ENCODE data around the gene CXCR3.
A peak's percentile ranks its signal among the peaks of the same experiment; 100 is the strongest.
"Not testable (repeated sequence)": the region's sequence is repeated elsewhere in the genome, so short reads cannot be mapped to it uniquely, and the experiment has no call there.

The CXCR3 gene

DNA sequence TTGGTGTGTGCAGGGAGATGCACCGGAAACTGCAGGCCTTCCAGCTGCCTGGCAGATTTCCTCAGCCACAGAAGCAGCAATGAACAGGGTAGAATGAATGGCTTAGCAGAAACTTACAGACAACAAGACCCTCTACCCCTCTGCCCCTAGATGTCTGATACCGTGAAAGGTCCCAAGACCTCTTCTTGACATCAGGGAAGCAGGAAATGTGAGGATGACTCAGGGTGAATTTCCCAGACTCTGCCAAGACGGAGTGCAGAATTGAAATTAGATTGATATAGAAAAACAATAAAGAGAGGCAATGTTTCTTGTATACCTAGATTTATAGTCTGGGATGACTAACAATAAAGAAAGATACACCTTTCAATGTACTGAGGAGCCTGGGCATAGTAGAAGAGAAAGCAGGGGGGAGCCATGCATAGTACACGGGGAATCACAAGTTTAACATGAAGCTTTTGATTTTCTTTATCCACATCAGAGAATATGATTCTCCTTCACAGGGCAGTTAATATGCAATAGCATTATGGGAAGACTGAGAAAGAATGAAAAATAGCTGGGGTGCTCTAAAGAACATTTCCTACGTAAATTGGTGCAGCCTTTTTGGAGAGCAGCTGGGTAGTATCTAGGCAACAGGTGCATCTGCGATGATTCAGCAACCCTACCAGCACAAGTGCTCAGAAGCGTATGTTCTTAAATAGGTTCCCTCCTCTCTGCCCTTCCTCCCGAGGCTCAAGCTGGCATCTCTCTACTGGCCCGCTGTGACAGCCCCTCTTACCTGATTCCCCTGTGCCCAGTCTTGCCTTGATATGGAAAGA, 18.3 kb upstream of the CXCR3 start:
- no peak for DNase-seq (ENCODE audit: low read depth)

DNA sequence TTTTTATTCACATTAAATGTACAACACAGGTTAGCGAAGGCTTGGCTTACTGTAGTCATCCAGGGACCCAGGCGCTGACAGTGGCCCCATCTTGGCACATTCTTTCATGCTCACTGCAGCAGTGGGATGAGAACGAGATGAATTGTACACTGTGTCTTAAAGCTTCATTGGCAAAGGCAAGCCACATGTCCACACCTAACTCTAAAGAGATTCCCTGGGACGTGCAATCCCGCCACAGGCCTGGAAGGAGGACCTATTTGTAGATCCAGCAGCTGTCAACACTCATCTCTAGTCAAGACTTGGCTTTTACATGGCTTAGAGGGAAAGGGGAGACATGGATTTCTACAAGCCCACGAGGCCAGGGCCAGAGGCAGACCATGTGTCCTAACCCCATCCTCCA, 16.1 kb upstream of the CXCR3 start:
- DNase-seq (ENCODE audit: low read depth): no peak

DNA sequence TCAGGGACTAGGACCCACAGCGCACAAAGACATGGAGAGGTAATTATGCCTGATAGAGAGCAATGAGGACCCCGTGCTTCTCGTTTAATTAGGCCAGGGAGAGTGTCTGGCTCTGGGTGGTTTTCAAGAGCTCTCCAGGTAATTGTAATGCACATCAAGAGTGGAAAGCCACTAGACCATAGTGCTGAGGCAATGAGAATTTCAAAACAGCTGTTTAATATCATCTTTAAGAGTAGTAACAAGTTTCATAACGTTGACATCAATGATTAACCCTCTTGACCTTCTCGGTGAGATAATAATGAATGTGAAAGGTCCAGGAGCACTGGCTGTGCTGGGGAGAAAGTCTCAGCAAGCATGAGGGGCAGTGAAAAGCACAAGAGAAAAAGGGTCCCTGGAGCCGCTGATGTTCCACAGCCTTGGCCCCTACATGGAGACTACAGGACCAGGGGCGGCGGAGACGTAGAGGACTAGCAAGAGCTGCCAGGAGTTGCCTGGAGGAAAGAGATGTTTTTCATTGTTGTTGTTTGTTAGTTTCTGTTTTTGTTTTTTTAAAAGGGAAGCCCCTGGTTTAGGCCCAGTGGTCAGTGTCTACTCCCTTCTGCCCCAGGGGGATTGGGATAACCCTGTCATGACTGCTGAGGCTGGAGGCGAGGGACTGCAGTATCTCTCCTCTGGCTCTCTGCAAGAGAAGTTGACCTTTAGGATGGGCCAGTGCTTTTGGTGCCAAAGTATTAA, 14.8 kb upstream of the CXCR3 start:
- no peak for DNase-seq (ENCODE audit: low read depth)

DNA sequence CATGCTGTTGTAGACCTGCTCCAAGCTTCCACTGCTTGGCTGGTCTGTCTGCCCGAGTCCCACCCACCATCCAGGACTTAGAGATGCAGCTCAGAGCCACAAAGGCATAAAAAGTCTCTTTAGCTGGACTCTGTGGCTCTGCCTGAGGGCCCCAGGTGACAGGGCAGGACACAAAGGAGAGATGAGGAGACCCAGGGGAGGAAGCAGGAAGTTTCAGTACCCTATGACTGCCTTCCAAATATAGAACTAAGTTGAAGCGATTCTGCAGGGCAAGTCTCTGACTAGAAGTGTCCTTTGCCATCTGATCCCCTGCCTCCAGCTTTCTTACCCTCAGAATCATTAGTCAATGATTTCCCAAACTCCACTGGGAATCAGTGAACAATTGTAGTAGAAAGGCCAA, 11.2 kb upstream of the CXCR3 start:
- DNase-seq (ENCODE audit: low read depth): no peak

DNA sequence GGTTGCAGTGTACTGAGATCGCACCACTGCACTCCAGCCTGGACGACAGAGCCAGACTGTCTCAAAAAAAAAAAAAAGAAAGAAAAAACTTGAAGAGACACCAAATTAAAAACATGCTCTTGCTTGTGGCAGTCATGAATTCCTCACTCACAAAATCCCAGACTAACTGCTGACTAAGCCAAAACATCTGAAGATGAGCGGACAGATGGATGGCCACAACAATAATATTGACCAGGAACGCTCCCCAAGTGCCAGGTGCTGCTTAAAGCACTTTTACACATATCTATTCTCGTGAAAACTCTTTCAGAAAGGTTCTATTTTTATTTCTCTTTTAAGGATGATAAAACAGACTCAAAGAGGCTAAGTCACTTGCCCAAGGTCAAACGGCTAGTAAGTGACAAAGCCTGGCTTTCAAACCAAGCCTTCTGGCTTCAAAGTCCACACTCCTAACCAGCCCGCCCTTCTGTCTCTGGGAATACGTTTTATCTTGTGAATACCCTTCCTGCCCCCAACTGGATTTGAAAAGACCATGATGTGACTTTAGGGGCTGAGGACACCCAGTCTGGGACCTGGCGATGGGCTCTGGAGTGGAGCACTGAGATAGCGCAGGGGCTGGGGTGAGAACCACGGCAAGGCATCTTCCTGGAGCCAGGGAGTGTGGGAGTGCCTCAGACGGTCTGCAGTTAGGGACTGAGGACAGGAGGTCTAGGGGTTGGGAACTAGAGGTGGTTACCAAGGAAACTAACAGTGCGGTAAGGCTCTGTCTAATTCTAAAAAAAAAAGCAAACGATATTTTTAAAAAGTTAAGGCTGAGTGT, 9.5 kb upstream of the CXCR3 start:
- DNase-seq (ENCODE audit: low read depth): no peak

DNA sequence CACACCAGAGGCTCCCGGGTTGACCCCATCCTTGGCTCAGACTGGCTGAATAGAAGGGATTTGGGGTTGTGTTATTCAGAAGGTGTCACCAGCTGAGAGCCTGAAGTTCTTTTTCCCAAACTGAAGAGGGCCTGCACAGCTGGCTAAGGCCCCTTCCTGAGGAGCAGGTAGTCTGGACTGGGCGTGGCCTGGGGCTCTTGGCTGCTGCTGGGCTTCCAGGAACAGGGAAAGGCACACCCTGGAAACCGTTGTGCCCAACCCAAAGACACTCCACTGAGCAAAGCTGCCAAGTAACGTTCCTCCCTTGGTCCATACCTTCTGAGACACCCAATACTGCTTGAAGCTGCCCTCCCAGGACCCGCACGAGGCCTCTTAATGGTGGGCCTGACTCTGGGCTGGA, 8.3 kb upstream of the CXCR3 start:
- no peak for DNase-seq (ENCODE audit: low read depth)

DNA sequence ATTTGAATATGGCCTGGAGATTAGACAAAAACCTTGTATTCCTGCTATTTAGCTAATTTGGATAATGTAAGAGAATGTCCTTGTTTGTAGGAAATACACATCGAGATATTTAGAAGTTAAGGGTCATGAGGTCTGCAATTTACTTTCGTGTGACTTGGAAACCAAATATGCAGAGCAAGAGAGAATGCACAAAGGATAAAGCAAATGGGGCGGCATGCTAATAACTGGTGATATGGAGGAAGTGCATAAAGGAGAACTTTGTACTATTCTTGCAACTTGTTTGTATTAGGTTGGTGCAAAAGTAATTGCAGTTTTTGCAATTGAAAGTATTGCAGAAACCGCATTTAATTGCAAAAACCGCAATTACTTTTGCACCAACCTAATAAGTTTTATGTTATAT, 7.2 kb upstream of the CXCR3 start:
- no peak for DNase-seq (ENCODE audit: low read depth)

DNA sequence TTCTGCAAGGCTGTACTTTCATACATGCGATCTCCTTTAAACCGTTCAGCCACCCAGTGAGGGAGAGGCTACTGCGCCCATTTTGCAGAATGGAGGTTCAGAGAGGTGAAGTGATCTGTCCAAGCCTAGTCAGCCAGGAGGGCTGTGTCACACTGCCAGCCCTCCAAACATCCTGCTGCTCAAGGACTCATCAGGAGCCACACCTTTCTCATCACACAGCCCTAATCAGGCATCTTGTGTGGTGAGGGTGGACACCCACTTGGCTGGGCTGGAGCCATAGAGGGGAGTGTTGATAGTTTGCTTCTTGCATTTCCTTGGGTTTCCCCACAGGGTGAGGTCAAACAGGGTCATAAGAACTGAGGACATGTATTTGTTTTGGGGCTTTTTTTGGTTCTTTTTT, 5.4 kb upstream of the CXCR3 start:
- no peak for DNase-seq (ENCODE audit: low read depth)

DNA sequence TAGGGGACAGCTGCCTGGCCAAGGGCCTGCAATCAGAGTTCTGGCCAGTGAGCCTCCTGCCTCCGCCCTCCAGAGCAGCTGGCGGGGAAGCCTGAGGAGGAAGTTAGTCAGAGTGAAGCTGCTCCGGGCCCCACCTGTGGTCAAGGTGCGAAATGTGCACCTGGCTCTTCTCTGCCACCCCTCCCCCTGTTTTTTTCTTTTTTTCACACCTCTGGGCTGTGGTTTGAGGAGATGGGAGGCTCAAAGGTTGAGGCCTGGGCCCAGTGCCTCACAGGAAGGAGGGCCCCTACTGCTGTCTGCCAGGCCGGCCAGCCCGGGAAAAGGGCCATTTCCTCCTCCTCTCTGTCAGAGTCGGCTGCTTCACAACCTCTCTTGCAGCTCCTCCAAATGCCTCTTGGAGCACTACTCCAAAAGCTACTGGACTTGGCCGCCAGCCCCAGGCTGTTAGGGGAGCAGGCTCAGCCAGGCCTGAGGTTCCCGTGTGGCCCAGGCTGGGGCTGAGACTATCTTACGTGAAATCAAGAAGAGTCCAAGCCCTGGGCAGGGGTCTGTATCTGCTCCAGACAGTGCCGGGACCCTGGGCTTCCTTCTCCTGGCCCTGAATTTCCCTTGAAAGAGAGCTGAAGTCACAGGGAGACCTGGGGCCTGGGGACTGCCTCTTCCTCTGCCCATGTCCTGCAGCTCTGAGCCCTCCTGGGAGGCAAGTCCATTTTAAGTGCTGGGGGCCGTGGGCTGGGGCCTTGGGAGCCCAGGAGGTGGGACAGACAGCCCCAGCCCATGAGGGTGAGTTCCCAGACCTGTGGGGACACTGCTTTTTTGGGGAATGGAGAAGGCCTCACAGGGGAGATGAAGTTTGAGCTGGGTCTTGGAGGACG, 4.5 kb upstream of the CXCR3 start:
- peak; percentile 42 for DNase-seq (ENCODE audit: low read depth)

DNA sequence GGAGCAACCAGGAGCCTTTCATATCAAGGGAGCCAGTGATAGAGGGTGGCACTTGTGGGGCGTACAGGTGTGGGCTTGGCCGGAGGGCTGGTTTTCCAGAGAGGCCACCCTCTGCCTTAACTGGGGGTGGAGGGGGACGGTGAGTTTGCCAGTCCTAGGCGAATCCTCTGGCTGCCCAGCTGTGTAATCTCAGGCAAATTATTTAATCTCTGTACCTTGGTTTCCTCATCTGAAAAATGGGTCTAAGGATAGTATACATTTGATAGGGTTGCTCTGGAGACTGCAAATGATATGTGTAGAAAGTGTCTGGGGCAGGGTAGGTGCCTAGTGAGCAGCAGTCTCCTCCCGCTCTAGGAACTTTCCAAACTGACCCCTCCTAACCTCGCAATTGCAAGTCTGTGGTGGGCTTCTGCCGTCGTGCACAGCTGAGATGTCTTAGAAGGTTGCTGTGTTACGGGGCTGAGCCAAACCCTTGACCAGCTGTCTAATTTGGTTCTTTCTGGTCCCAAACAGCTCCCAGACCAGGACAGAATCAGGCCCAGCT, 3.8 kb upstream of the CXCR3 start:
- no peak for DNase-seq (ENCODE audit: low read depth)

DNA sequence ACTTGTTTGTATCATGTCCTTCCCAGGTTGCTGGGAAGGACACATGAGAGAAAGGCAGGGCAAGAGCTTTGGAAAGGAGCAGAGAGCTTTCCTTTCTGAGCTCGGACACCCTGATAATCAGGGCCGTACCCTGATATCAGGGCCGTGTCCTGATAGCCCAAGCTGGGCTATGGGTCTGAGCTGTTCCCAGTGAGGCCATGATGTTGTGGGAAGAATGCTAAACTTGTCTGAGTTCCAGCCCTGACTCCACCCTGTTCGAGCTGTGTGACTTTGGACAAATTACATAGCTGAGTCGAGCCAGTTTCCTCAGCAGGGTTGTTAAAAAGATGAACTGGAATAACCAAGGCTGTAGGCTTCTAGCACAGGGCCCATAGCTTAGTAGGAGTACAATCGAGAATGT, 3.3 kb upstream of the CXCR3 start:
- no peak for DNase-seq (ENCODE audit: low read depth)

DNA sequence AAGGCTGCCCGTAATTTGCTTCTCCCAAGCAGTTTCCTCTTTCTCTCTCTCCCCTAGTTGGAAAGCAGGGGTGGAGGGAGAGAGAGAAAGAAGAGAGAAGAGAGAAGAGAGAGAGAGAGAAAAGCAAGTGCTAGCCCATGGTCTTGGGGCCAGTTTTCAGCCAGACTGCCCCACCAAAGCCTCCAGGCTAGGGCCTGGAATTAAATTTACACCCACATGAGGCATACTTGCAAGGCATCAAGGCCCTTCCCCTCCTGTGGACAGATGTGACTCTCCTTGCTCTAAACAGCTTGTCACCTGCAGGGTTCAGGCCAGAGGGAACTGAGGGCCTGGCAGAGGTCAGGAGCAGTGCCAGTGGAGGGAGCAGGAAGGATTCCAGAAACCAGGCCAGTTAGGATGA, 1.7 kb upstream of the CXCR3 start:
- DNase-seq (ENCODE audit: low read depth): no peak

DNA sequence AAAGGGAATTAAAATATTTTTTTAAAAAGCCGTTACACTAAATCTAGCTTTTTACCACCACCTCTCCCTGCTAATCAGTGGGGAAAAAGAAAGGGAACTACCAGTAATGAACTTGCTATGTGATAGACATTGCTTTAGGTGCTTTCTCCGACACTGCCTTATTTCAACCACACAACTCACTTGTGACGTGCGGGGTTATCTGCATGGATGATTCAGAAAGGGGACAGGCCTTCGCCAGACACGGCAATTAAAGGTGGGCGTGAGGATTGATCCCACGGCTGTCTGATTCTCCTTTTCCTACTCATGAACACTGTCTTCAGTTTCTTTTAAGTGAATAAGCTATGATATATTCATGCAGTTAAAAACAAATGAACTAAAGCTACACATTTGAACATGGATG, 882 bp upstream of the CXCR3 start:
- DNase-seq (ENCODE audit: low read depth): no peak

DNA sequence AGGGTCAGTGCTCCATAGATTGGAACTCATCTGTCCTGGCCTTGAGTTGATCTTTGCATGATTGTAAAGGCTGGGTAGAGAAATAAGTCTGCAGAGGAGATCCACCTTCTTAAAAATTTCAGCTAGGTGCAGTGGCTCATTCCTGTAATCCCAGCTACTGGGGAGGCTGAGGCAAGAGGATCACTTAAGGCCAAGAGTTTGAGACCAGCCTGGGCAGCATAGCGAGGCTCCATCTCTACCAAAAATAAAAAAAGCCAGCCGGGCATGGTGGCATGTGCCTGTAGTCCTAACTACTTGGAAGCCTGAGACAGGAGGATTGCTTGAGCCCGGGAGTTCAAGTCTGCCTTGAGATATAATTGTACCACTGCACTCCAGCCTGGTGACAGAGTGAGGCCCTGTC, 476 bp upstream of the CXCR3 start:
- no peak for DNase-seq (ENCODE audit: low read depth)

DNA sequence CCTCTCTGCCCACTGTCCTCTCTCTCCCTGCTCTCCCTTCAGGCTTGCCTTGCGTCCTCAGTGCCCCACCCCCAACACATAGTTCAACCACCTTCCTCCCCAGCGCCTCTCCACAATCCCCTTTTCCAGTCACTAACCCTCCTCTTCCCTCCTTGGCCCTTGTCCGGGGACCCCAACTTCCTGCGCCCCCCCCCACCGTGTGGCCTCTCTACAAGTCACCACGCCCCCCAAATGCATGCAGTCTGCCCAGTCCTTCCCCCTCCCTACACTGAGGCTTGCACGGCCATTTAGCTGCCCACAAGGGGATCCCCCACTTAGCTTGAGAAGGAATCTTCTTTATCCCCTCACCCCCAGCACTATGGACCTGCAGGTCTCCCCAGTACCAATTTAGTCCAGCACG, 569 bp downstream of the CXCR3 start:
- no peak for DNase-seq (ENCODE audit: low read depth)

DNA sequence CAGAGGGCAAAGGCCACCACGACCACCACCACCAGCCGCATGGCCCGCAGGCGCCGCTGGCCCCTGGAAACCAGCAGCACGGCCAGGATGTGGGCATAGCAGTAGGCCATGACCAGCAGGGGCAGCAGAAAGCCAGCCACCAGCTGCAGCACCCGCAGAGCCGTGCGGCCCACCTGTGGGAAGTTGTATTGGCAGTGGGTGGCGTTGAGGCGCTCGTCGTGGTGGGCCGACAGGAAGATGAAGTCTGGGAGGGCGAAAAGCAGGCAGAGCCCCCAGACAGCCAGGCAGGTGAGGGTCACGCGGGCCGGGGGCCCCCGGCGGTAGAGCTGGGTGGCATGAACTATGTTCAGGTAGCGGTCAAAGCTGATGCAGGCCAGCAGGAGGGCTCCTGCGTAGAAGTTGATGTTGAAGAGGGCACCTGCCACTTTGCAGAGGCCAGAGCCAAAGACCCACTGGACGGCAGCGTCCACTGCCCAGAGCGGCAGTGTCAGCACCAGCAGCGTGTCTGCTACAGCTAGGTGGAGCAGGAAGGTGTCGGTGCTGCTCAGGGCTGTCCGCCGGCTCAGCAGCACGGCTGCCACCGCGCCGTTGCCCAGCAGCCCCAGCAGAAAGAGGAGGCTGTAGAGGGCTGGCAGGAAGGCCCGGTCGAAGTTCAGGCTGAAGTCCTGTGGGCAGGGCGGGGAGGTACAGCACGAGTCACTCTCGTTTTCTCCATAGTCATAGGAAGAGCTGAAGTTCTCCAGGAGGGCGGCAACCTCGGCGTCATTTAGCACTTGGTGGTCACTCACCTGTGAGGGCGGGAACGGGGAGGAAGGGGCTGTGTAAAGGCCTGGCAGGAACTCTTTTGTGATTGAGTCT, 1.4 kb downstream of the CXCR3 start:
- DNase-seq (ENCODE audit: low read depth): no peak

DNA sequence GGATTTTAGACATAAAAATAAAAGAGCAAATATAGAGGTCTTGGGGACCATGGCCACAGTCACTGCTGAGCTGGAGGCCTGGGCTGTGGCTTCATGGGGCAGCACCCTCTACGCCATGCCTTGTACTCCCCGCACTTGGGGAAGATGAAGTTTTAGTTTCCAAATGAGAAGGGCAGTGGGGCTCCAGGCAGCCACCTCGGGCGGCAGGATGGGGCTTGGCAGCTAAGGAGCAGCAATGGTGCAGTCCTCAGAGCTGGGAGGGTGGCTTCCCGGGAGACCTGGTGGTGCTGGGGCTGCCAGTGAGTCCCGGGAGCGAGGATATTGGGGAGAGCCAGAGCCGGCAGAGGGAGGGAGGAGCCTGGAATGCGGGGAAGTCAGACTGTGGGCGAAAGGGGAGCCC, 2.4 kb downstream of the CXCR3 start:
- DNase-seq (ENCODE audit: low read depth): no peak

DNA sequence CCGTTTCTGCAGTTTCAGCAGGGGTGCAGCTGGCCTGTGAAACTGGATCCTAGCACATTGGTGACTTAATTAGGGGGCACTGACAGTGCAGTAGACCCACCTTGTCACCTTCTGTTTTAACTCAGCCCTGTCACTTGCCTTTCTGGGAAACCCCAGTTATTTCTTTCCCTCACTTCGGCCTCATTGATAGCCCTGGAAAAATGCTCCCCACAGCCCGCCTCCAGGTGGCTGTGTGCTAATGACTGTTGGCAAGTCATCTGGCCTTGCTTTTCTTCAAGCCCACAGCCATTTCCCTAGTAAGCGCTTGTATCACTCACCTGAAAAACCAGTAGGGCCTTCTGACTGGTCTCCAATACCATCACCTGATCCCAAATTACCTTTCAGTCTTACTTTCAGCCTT, 3.3 kb downstream of the CXCR3 start:
- no peak for DNase-seq (ENCODE audit: low read depth)

DNA sequence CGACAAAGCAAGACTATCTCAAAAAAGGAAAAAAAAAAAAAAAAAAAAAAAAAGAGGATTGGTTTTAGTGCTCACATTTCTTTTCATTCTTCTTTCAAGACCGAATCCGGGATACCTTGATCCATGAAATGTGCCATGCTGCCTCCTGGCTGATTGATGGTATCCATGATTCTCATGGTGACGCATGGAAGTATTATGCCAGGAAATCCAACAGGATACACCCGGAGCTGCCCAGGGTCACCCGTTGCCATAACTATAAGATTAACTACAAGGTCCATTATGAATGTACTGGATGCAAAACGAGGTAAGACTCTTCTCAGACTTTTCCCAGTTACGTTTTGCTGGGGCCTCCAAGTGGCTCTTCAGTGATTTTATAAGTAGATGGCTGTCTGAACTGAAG, 6.1 kb downstream of the CXCR3 start:
- no peak for DNase-seq (ENCODE audit: low read depth)

DNA sequence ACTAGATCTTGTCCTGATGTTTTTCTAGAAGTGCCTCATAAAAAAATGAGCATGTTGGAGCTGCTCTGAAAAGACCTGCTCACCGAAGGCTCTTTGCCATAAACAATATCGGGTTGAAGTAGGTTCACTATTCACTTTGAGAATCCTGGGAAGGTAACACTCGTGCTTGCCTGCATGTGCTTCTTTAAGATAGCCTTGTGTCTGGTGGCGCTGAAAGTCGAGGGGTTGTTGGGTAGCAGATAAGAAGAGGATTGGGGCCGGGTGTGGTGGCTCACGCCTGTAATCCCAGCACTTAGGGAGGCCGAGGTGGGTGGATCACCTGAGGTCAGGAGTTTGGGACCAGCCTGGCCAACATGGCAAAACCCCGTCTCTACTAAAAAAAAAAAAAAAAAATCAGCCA, 6.6 kb downstream of the CXCR3 start:
- not testable (repeated sequence) for DNase-seq (ENCODE audit: low read depth)

Measured in iris pigment epithelial cell (primary cell).